Ecto neural progenitor cell (in vitro differentiated cells): Measurements from ENCODE around the gene ESM1.
"Not testable (repeated sequence)": the region's sequence is repeated elsewhere in the genome, so short reads cannot be mapped to it uniquely, and the experiment has no call there.

Experiments used
- DNase-seq: peaks from one replicate; pipeline ENCODE4 v3.0.0-alpha.2; 2018; ENCODE audit warnings: low spot score

Gene ESM1

GRCh38 chr5:54985301-54986268 is at the start of gene ESM1:
ESM1 (minus strand) TSS chr5:54985593; CDS start chr5:54985517, 76 bp downstream.
- no peak for DNase-seq

GRCh38 chr5:55033568-55033967 is 48.2 kb upstream of the ESM1 start:
- DNase-seq, result no peak

- DNase-seq, result no peak
Observed at GRCh38 chr5:55031492-55031891, 46.1 kb upstream of the ESM1 start.

- no peak for DNase-seq
Observed at GRCh38 chr5:55030676-55031369, 45.4 kb upstream of the ESM1 start.

- DNase-seq, result peak; percentile 64
Observed at GRCh38 chr5:55030220-55030619, 44.8 kb upstream of the ESM1 start.

- no peak for DNase-seq
Observed at GRCh38 chr5:55027595-55027994, 42.2 kb upstream of the ESM1 start.

GRCh38 chr5:55022450-55022849 is 37.1 kb upstream of the ESM1 start:
- no peak for DNase-seq

- DNase-seq, result no peak
Observed at GRCh38 chr5:55021821-55022220, 36.4 kb upstream of the ESM1 start.

- no peak for DNase-seq
Observed at GRCh38 chr5:55021410-55021809, 36.0 kb upstream of the ESM1 start.

- not testable (repeated sequence) for DNase-seq
Observed at GRCh38 chr5:55010149-55010548, 24.8 kb upstream of the ESM1 start.

- DNase-seq, result no peak
Observed at GRCh38 chr5:55004729-55005128, 19.3 kb upstream of the ESM1 start.

GRCh38 chr5:55003432-55004065 is 18.2 kb upstream of the ESM1 start:
- no peak for DNase-seq

GRCh38 chr5:55002166-55002565 is 16.8 kb upstream of the ESM1 start:
- DNase-seq, result not testable (repeated sequence)

GRCh38 chr5:54997081-54997480 is 11.7 kb upstream of the ESM1 start:
- no peak for DNase-seq

GRCh38 chr5:54996466-54996865 is 11.1 kb upstream of the ESM1 start:
- DNase-seq, result no peak

GRCh38 chr5:54995168-54995567 is 9.8 kb upstream of the ESM1 start:
- no peak for DNase-seq

GRCh38 chr5:54994628-54995027 is 9.2 kb upstream of the ESM1 start:
- DNase-seq, result no peak

GRCh38 chr5:54993318-54993717 is 7.9 kb upstream of the ESM1 start:
- DNase-seq, result no peak

GRCh38 chr5:54991416-54991815 is 6.0 kb upstream of the ESM1 start:
- DNase-seq, result no peak

- no peak for DNase-seq
Observed at GRCh38 chr5:54990841-54991258, 5.5 kb upstream of the ESM1 start.

- no peak for DNase-seq
Observed at GRCh38 chr5:54988817-54989216, 3.4 kb upstream of the ESM1 start.

GRCh38 chr5:54988218-54988617 is 2.8 kb upstream of the ESM1 start:
- no peak for DNase-seq

GRCh38 chr5:54986269-54986654 is 869 bp upstream of the ESM1 start:
- no peak for DNase-seq
